WI38 (cell line): ENCODE results near the gene CPXM2.

Experiments used
- H3K4me3 ChIP-seq: 2 replicates; pipeline ENCODE4 v1.5.1; 2011; ENCODE audit warnings: low read depth, mild to moderate bottlenecking, control low read depth, low read length
- TF ChIP-seq, protein P1 (sequence below): IDR thresholded peaks from 2 replicates; pipeline ENCODE4 v1.5.1; 2012; ENCODE audit warnings: low read depth, mild to moderate bottlenecking, control low read depth, low read length

The CPXM2 gene

DNA sequence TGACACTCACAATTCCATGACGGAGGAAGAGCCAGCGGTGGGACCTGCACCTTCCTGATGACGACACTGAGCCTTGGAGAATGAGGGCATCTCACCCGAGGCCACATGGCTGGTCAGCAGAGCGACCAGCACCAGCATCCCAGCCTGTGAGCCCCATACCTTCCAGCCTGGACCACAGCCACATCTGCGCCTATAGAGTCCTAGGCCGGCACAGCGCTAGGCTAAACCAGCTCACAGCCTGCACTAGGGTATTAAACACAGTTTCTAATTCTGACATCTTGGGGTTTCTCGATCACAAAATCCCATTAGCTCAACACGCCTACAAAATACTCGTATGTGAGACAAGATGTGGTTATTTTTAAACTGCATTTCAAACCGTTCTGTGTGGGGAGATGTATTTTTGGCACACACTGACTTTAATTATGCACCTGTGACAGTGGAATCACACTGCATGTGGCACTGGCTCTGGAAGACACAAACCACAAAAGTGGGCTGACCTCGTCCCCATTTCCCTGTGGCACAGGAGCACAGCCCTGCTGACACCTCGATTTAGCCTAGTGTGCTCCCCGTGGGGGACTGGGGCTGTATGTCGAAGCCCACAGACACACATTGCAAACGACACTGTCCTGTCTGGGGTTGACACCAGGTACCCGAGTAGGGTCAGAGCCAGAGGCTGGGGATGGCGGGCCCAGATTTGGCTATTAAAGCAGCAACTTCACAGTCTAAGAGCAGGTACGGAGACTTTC is 32.5 kb downstream of the CPXM2 start:
- TF ChIP-seq, protein P1, sequence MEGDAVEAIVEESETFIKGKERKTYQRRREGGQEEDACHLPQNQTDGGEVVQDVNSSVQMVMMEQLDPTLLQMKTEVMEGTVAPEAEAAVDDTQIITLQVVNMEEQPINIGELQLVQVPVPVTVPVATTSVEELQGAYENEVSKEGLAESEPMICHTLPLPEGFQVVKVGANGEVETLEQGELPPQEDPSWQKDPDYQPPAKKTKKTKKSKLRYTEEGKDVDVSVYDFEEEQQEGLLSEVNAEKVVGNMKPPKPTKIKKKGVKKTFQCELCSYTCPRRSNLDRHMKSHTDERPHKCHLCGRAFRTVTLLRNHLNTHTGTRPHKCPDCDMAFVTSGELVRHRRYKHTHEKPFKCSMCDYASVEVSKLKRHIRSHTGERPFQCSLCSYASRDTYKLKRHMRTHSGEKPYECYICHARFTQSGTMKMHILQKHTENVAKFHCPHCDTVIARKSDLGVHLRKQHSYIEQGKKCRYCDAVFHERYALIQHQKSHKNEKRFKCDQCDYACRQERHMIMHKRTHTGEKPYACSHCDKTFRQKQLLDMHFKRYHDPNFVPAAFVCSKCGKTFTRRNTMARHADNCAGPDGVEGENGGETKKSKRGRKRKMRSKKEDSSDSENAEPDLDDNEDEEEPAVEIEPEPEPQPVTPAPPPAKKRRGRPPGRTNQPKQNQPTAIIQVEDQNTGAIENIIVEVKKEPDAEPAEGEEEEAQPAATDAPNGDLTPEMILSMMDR, result no peak
- H3K4me3 ChIP-seq, result no peak overlapping the region

DNA sequence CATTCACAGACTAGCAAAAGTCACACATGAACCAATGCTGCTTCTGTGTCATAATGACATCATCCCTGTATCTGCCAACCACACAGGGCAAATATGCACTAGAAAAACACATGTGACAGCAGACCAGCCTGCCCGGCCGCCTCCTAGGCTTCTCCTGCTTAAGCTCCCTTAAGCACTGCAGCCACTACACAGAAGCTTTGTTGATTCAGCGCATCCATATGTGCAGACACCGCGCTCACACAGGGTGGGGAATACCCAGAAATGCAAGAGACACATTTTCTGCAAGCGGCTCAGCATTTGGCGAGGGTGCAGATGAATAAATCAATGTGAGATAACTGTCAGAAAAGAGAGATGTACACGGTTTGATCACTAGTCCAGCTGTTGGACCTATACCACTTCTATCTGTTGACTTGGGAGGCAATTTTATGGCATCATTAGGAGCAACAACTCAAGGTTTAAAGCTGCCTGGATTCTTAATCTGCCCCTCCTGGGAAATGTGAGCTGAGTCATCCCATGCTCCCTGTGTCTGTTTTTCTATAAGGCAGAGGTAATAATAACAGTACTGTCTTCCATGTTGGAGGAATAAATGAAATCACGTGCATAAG is 33.4 kb downstream of the CPXM2 start:
- TF ChIP-seq, protein P1, result no peak

DNA sequence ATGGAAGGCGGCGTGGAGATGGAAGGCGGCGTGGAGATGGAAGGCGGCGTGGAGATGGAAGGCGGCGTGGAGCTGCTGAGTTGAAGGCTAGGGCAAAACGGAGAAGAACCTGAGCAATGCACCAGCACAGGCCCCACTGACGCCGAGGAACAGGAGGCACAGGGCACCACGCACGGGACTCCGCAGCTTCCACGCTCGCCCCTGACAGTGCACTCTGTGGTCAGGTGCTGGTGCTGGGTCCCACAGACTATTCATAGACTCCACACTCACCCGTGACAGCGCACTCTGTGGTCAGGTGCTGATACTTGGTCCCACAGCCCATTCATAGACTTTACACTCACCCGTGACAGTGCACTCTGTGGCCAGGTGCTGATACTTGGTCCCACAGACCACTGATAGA is 34.0 kb downstream of the CPXM2 start:
- TF ChIP-seq, protein P1, result no peak
- H3K4me3 ChIP-seq, result no peak overlapping the region

More for the DNA sequence above, 33.4 kb downstream of the CPXM2 start:
- H3K4me3 ChIP-seq, result no peak overlapping the region

DNA sequence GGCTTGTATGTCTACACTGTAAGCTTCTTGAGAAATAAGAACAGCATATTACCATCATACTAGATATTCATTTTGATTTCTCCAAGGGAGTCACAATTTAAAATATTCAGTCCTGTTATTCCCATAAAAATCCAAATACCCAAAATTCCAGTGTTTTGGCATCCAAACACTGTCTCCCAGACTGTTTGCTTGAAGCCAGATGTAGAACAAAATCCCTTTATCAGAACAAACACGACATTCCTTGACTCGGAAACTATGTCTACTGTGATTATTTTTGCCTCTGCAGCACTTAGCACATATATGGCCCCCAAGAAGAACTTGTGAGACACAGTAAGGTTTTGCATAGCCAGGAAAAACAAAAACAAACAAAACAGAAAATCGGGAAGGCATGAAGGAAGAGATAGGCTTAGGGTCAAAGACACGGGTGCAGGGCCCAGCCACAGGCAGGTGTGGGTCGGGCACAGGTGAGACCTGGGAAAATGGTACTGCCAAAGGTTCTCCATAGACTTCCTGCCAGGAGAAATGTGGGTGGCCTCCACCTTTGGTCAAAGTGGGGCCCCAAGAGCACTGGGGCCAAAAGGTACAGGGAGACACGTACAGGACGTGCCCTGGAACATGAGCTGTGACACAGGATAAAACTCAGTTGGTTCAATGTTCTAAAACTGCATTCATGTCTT is 36.5 kb downstream of the CPXM2 start:
- TF ChIP-seq, protein P1, result no peak
- no peak overlapping the region for H3K4me3 ChIP-seq

DNA sequence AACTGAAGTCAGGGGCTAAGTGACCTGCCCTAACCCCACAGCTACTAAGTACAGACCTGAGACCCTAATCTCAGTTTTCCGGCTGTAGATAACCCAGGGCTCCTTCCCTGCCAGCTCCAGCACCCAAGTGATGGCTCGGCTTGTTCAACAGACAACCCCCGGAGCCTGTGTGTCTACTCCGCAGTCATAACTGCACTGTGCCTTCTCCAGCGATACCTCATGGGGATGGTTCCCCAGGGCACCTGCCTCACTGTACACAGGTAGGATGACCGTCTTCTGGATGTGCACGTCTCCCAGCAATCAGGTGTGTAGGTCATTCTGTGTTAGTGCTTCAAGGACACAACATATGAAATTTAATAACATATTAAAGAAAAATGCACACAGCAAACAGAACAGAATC is 37.1 kb downstream of the CPXM2 start:
- TF ChIP-seq, protein P1, result no peak
- H3K4me3 ChIP-seq, result no peak overlapping the region

DNA sequence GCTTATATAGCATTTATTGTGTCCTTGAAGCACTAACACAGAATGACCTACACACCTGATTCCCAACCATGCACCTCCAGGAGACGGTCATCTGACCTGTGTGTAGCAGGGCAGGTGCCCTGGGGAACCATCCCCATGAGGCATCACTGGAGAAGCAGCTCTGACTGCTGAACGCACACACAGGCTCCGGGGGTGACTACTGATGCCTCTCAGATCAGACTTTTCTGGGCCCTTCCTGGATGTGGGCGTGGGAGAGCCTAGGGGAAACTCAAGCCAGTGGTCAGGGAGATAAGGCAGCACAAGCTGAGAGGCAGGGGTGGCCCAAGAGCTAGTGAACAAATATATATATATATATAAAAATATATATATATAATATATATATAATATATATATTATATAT is 37.6 kb downstream of the CPXM2 start:
- TF ChIP-seq, protein P1, result no peak
- H3K4me3 ChIP-seq, result no peak overlapping the region
